Neural cell (in vitro differentiated cells): ENCODE measurements around the gene APOC4. TPM values are rescaled to one million over a fixed set of nuclear protein-coding genes. Genes with fewer than 3 reads are reported as not detected.

Source experiments
- H2AFZ ChIP-seq: fragments of 200-600, 300-800 bp; sonication (generic), shearing (Covaris generic); 2 replicates; pipeline ENCODE4 v1.6.0; 2014; ENCODE audit warnings: low read depth, mild to moderate bottlenecking, antibody characterized with exemption, low read length, moderate library complexity
- H3F3A ChIP-seq: fragments of 200-600 bp; shearing (Covaris generic); 2 replicates; pipeline ENCODE4 v1.6.1; 2016; ENCODE audit warnings: mild to moderate bottlenecking, moderate library complexity, mixed read lengths, antibody characterized with exemption, low read length; ENCODE audit not compliant: insufficient read depth, poor library complexity, severe bottlenecking
- H3K27ac ChIP-seq: fragments of 200-600, 300-800 bp; sonication (generic), shearing (Covaris generic); 2 replicates; pipeline ENCODE4 v1.5.1; 2014; ENCODE audit warnings: mild to moderate bottlenecking, low read length, moderate library complexity
- H3K27me3 ChIP-seq: fragments of 300-800, 200-600 bp; sonication (generic), shearing (Covaris generic); 2 replicates; pipeline ENCODE4 v1.6.0; 2014; ENCODE audit warnings: mild to moderate bottlenecking, low read depth, low read length, moderate library complexity; ENCODE audit not compliant: insufficient read depth
- H3K36me3 ChIP-seq: fragments of 300-800, 200-600 bp; sonication (generic), shearing (Covaris generic); 2 replicates; pipeline ENCODE4 v1.5.1; 2014; ENCODE audit warnings: mild to moderate bottlenecking, antibody characterized with exemption, low read length, moderate library complexity; ENCODE audit not compliant: insufficient read depth
- H3K4me2 ChIP-seq: fragments of 300-800, 200-600 bp; sonication (generic), shearing (Covaris generic); 2 replicates; pipeline ENCODE4 v1.6.0; 2014; ENCODE audit warnings: mild to moderate bottlenecking, low read length
- H3K4me3 ChIP-seq: fragments of 300-800, 200-600 bp; sonication (generic), shearing (Covaris generic); 2 replicates; pipeline ENCODE4 v1.5.1; 2014; ENCODE audit warnings: mild to moderate bottlenecking, low read length, moderate library complexity
- H3K79me2 ChIP-seq: fragments of 200-600 bp; shearing (Covaris generic); replicated peaks from 2 replicates; pipeline ENCODE4 v1.6.0; 2014; ENCODE audit warnings: mild to moderate bottlenecking, low read length, moderate library complexity; ENCODE audit not compliant: insufficient read depth
- H3K9ac ChIP-seq: fragments of 300-800, 200-600 bp; sonication (generic), shearing (Covaris generic); 2 replicates; pipeline ENCODE4 v1.6.1; 2016; ENCODE audit warnings: mild to moderate bottlenecking, low read length, mixed read lengths
- H3K9me2 ChIP-seq: fragments of 200-600 bp; shearing (Covaris generic); 2 replicates; pipeline ENCODE4 v1.6.1; 2016; ENCODE audit warnings: mild to moderate bottlenecking, low read length, mixed read lengths; ENCODE audit not compliant: insufficient read depth
- H3K9me3 ChIP-seq: fragments of 200-600, 300-800 bp; sonication (generic), shearing (Covaris generic); 2 replicates; pipeline ENCODE4 v1.6.1; 2016; ENCODE audit warnings: mild to moderate bottlenecking, mixed run types, low read length, moderate library complexity, mixed read lengths
- H4K20me1 ChIP-seq: fragments of 200-600 bp; shearing (Covaris generic); 2 replicates; pipeline ENCODE4 v1.6.1; 2016; ENCODE audit warnings: mild to moderate bottlenecking, mixed run types; ENCODE audit not compliant: insufficient read depth
- CTCF ChIP-seq: fragments of 450-650 bp; IDR thresholded peaks from 2 replicates; pipeline ENCODE4 v1.5.1; 2014; ENCODE audit warnings: antibody characterized with exemption, mild to moderate bottlenecking, moderate library complexity; ENCODE audit not compliant: poor library complexity, severe bottlenecking
- EP300 ChIP-seq: fragments of 450-650 bp; conservative IDR thresholded peaks from 2 replicates; pipeline ENCODE4 v1.6.1; 2014; ENCODE audit warnings: antibody characterized with exemption, mild to moderate bottlenecking, moderate library complexity; ENCODE audit not compliant: poor library complexity, severe bottlenecking
- EZH2 ChIP-seq: fragments of 200-600, 300-800 bp; shearing (Covaris generic), sonication (generic); IDR thresholded peaks from 2 replicates; pipeline ENCODE4 v1.6.1; 2014; ENCODE audit warnings: antibody characterized with exemption, low read length, borderline replicate concordance, mild to moderate bottlenecking; ENCODE audit not compliant: insufficient read depth, poor library complexity, severe bottlenecking
- MXI1 ChIP-seq: fragments of 450-650 bp; conservative IDR thresholded peaks from 2 replicates; pipeline ENCODE4 v1.6.1; 2014; ENCODE audit warnings: antibody characterized with exemption, mild to moderate bottlenecking; ENCODE audit not compliant: poor library complexity, severe bottlenecking
- POLR2AphosphoS5 ChIP-seq: IDR thresholded peaks from 2 replicates; pipeline ENCODE4 v1.6.1; 2012
- RAD21 ChIP-seq: fragments of 450-650 bp; conservative IDR thresholded peaks from 2 replicates; pipeline ENCODE4 v1.6.1; 2014; ENCODE audit warnings: antibody characterized with exemption, mild to moderate bottlenecking, moderate library complexity
- SMC3 ChIP-seq: fragments of 450-650 bp; conservative IDR thresholded peaks from 2 replicates; pipeline ENCODE4 v1.6.1; 2014; ENCODE audit warnings: antibody characterized with exemption, mild to moderate bottlenecking, moderate library complexity; ENCODE audit not compliant: poor library complexity
- TAF1 ChIP-seq: IDR thresholded peaks from 2 replicates; pipeline ENCODE4 v1.6.1; 2012; ENCODE audit warnings: low read depth
- polyA plus RNA-seq: library from polyadenylated mRNA; depleted of rRNA; stranded (reverse); fragments of >200 nt; gene quantifications from 2 replicates; pipeline ENCODE4 v1.2.3, GENCODE V29; 2014

APOC4 gene
- polyA plus RNA-seq, 1 donor from 2014 or later = not detected

- Histone ChIP-seq H2AFZ (no peak overlapping the region), H3K4me2 (no peak overlapping the region), H3K27me3 (peaks cover 8% of the 10 kb centered on the region), H3K9ac (no peak overlapping the region), H4K20me1 (no peaks in the 10 kb centered on the region), H3K79me2 (no peaks in the 10 kb centered on the region), H3K4me3 (no peak overlapping the region), H3K36me3 (no peaks in the 10 kb centered on the region), H3F3A (no peaks in the 10 kb centered on the region), H3K27ac (no peak overlapping the region), H3K9me3 (no peaks in the 10 kb centered on the region), H3K9me2 (no peaks in the 10 kb centered on the region)
- TF ChIP-seq SMC3 (no peak), CTCF (peak; percentile 23)
Observed at GRCh38 chr19:44904426-44904994, 37.5 kb upstream of the APOC4 start.

- Histone ChIP-seq H3K79me2 (no peaks in the 10 kb centered on the region), H3K9me3 (no peaks in the 10 kb centered on the region), H3K27ac (no peak within 1 kb of the TSS), H4K20me1 (no peaks in the 10 kb centered on the region), H3K4me3 (no peak within 1 kb of the TSS), H3K27me3 (peaks cover 8% of the 10 kb centered on the region), H2AFZ (no peak within 1 kb of the TSS), H3K36me3 (no peaks in the 10 kb centered on the region), H3F3A (no peaks in the 10 kb centered on the region), H3K9me2 (no peaks in the 10 kb centered on the region), H3K4me2 (no peak within 1 kb of the TSS), H3K9ac (no peak within 1 kb of the TSS)
- TF ChIP-seq MXI1 = no peak
- TF ChIP-seq RAD21 = no peak
- TF ChIP-seq POLR2AphosphoS5 = no peak
- no peak for TF ChIP-seq CTCF
- TF ChIP-seq TAF1 = no peak
- TF ChIP-seq EZH2 = no peak
- no peak for TF ChIP-seq EP300
- TF ChIP-seq SMC3 = no peak
Observed at GRCh38 chr19:44905437-44906160, 36.4 kb upstream of the APOC4 start, which contains the start of gene APOE. TSS of gene APOE (plus strand) at chr19:44905796. CDS start at chr19:44906625, 829 bp downstream.

- H3K9me2 ChIP-seq = no peaks in the 10 kb centered on the region
- H3K9me3 ChIP-seq = no peaks in the 10 kb centered on the region
- H3K27me3 ChIP-seq = peaks cover 8% of the 10 kb centered on the region
- no peak overlapping the region for H2AFZ ChIP-seq
- no peaks in the 10 kb centered on the region for H3K79me2 ChIP-seq
- H3K9ac ChIP-seq = no peak overlapping the region
- TF ChIP-seq CTCF (no peak), POLR2AphosphoS5 (no peak)
- H4K20me1 ChIP-seq = no peaks in the 10 kb centered on the region
- no peaks in the 10 kb centered on the region for H3F3A ChIP-seq
- H3K4me2 ChIP-seq = no peak overlapping the region
- H3K4me3 ChIP-seq = no peak overlapping the region
- no peak overlapping the region for H3K27ac ChIP-seq
- no peaks in the 10 kb centered on the region for H3K36me3 ChIP-seq
Observed at GRCh38 chr19:44907613-44908012, 34.4 kb upstream of the APOC4 start.
